Ishikawa (cell line): Measurements from ENCODE around the gene IFT172.

Source experiments
- CEBPB ChIP-seq: IDR thresholded peaks from 2 replicates; pipeline ENCODE4 v1.6.1; 2012
- CREB1 ChIP-seq: IDR thresholded peaks from 2 replicates; pipeline ENCODE4 v1.6.1; 2012; ENCODE audit warnings: low read depth
- EGR1 ChIP-seq: IDR thresholded peaks from 2 replicates; pipeline ENCODE4 v1.6.1; 2012
- EP300 ChIP-seq: IDR thresholded peaks from 2 replicates; pipeline ENCODE4 v1.6.1; 2012; ENCODE audit warnings: borderline replicate concordance
- FOXM1 ChIP-seq: IDR thresholded peaks from 2 replicates; pipeline ENCODE4 v1.6.1; 2012; ENCODE audit warnings: low read depth, borderline replicate concordance
- NFIC ChIP-seq: IDR thresholded peaks from 2 replicates; pipeline ENCODE4 v1.6.1; 2012
- TAF1 ChIP-seq: IDR thresholded peaks from 2 replicates; pipeline ENCODE4 v1.6.1; 2012; ENCODE audit warnings: low read depth, mild to moderate bottlenecking
- TF ChIP-seq, protein P1 (sequence below): IDR thresholded peaks from 2 replicates; pipeline ENCODE4 v1.6.1; 2012; ENCODE audit warnings: low read depth, mild to moderate bottlenecking

The IFT172 gene

DNA sequence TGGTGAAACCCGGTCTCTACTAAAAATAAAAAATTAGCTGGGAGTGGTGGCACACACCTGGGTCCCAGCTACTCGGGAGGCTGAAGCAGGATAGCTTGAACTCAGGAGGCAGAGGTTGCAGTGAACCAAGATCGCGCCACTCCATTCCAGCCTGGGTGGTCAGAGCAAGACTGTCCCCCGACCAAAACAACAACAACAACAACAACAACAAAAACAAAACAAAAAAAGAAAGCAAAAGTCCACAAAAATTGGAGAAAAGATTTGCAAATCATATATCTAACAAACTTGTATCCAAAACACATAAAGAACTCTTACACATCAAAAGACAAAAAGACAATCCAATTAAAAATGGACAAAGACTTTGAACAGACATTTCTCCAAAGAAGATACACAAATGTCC, 90.6 kb downstream of the IFT172 start:
- TF ChIP-seq EGR1 (no peak), FOXM1 (no peak), CREB1 (no peak), TAF1 (no peak), CEBPB (no peak), EP300 (no peak), NFIC (no peak)
- TF ChIP-seq, protein P1, sequence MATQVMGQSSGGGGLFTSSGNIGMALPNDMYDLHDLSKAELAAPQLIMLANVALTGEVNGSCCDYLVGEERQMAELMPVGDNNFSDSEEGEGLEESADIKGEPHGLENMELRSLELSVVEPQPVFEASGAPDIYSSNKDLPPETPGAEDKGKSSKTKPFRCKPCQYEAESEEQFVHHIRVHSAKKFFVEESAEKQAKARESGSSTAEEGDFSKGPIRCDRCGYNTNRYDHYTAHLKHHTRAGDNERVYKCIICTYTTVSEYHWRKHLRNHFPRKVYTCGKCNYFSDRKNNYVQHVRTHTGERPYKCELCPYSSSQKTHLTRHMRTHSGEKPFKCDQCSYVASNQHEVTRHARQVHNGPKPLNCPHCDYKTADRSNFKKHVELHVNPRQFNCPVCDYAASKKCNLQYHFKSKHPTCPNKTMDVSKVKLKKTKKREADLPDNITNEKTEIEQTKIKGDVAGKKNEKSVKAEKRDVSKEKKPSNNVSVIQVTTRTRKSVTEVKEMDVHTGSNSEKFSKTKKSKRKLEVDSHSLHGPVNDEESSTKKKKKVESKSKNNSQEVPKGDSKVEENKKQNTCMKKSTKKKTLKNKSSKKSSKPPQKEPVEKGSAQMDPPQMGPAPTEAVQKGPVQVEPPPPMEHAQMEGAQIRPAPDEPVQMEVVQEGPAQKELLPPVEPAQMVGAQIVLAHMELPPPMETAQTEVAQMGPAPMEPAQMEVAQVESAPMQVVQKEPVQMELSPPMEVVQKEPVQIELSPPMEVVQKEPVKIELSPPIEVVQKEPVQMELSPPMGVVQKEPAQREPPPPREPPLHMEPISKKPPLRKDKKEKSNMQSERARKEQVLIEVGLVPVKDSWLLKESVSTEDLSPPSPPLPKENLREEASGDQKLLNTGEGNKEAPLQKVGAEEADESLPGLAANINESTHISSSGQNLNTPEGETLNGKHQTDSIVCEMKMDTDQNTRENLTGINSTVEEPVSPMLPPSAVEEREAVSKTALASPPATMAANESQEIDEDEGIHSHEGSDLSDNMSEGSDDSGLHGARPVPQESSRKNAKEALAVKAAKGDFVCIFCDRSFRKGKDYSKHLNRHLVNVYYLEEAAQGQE: no peak
